GM19023 (cell line): Measurements from ENCODE around the gene DNAI1.
"Not testable (repeated sequence)": the region's sequence is repeated elsewhere in the genome, so short reads cannot be mapped to it uniquely, and the experiment has no call there.

ENCODE experiments used
- ATAC-seq: cut with Tn5 transposase; IDR thresholded peaks from one replicate; pipeline ENCODE4 v1.9.1; 2021; ENCODE audit warnings: mild to moderate bottlenecking, moderate library complexity; ENCODE audit not compliant: unreplicated experiment

Gene DNAI1

DNA sequence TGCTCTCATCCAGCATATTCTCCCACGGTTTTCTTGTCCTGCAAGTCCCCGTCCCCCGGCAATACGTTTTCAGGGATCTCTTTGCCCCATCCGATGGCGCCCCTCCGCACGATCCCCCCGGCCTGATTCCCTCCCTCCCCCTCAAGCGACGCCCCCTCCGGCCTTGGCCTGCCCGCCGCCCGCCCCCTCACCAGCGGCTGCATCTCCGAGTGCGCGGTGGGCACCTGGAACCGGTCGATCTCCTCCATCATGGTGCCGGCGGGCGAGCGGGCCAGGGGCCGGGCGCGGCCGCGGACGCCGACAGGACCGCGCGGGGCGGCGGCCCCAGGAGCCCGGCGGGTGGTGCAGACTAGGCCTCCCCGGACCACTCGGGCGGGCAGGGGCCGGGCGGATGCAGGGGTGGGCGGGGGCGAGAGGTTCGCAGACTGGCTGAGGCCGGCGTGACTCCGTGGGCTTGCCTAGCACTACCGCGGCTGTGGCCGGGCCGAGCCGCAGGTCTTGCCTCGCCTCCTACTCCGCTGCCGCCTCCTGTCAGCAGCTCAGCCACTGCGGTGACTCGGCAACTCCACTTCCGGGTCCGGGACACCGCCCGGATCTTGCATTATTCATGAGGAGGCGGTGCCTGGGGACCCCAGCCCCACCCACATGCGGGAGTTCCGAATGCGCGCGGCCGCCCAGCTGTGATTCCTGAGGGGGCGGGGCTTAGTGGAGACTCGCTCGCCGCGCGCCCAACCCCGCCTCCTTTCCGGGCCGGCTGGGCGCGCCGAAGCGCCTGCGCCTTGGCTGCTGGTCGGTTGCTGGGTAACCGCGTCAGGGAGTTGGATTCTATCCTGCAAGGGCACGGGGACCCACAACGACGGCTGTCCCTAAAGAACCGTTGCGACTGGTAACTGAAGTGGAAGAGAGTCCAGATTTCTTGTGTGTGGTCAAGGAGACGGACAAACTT lies at the start of gene DNAI1, which contains the start of gene FAM219A:
Gene DNAI1, plus strand, starts transcription at position 793 of the 946 bp plus-strand sequence. CDS start 201 bp downstream, outside the sequence.
Gene FAM219A, minus strand, starts transcription at position 558 of the 946 bp plus-strand sequence. Its CDS starts 307 bp downstream, at position 251.
- peak; percentile 97 for ATAC-seq

DNA sequence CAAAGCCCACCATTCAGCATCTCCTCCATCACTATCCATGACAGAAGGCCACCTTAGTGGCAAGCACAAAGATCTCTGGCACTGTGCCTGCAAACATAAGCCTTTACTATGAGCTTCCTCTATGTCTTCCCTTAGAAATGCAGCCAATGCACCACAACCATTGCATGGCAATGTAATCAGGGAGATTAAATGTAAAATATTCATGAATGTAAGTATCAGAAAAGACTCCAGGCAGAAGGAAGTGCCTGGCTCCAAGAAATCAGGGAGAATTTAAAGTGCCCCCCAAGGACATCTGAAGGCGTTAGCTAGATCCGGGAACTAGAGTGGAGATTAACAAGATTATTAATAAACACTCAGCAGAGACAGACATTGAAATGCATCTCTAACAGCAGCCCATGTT lies 49.5 kb upstream of the DNAI1 start:
- no peak for ATAC-seq

- ATAC-seq: no peak
Measured at GRCh38 chr9:34412336-34412735, 46.3 kb upstream of the DNAI1 start.

GRCh38 chr9:34413231-34413852 lies 45.3 kb upstream of the DNAI1 start:
- ATAC-seq: no peak

GRCh38 chr9:34417734-34418133 lies 40.9 kb upstream of the DNAI1 start:
- ATAC-seq: no peak

GRCh38 chr9:34419716-34420504 lies 38.7 kb upstream of the DNAI1 start:
- no peak for ATAC-seq

GRCh38 chr9:34426347-34427074 lies 32.1 kb upstream of the DNAI1 start:
- no peak for ATAC-seq

- ATAC-seq: no peak
Measured at GRCh38 chr9:34428325-34428958, 30.2 kb upstream of the DNAI1 start.

DNA sequence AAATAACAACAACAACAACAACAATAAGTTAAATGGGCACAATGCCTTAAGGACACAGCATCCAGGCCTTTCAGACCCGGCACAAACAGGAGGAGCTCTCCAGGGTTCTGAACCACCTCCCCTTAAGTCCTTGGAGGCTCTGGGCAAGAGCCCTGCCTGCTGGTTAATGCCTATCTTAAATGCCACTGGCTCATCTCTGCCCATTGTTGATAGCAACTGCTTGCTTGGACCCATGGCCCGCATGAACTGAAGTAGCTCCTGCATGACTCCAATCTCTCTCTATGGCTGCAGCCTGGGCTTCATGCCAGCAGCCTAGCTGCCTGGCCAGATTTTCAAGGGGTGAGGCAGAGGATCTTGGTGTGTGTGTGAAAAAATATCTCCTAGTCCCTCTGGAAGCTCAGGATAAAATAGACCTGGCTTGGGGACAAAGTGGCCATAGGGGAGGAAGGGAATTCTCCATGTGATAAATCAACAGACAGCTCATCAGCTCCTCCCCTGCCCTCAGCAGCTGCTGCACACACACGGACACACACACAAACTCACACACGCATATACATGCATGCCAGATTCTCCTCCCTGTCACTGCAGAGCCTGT lies 27.7 kb upstream of the DNAI1 start:
- ATAC-seq: no peak

DNA sequence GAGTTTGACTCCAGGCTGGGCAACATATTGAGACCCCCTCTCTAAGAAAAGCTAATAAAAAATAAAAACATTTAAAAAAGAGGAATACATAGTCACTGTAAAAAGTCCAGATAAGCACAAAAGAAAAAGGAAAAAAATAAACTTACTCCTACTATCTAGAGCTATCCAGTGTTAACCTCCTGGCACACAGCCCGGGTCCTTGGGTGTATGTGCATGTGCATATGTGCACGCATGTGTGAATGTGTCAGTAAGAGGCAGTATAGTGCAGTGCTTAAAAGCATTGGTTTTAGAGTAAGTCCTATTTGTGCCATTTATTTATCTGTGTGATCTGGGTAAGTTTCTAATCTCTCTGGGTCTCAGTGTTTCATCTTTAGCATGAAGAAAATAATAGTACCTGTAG lies 26.9 kb upstream of the DNAI1 start:
- ATAC-seq: no peak

DNA sequence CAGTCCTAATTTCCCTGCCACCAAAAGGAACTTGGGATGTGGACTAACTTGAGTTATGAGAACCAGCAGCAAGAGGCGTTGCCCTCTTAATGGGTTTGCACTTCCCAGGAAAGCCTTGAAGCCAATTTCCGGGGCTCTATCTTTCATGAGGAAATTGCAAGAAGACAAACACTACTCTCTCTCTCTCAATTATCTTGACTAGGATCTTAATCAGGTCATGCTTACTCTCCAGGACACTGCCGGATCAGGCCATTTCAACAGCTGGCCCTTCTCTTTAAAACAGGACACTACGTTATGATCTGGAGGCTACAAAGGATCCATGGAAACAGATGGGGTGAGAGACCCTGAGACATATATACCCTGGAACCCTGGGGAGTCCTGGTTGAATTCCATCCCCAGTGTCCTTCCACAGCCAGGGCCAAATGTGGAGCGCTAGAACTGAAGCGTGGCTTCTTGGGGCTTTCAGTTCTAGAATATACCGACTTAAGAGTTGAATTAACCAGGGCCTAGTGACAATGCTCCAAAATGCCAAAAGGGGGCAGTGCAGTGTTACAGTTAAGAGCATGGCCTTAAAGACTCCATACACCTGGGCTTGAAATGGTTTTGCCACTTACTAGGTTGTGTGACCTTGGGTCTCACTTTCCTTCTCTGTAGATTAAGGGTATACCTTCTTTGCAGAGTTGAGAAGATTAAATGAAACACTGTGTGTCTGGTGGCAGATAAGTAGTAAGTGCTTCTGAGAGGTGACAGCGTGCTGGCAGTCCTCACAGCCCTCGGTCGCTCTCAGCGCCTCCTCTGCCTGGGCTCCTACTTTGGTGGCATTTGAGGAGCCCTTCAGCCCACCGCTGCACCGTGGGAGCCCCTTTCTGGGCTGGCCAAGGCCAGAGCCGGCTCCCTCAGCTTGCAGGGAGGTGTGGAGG lies 21.3 kb upstream of the DNAI1 start:
- peak; percentile 54 for ATAC-seq

DNA sequence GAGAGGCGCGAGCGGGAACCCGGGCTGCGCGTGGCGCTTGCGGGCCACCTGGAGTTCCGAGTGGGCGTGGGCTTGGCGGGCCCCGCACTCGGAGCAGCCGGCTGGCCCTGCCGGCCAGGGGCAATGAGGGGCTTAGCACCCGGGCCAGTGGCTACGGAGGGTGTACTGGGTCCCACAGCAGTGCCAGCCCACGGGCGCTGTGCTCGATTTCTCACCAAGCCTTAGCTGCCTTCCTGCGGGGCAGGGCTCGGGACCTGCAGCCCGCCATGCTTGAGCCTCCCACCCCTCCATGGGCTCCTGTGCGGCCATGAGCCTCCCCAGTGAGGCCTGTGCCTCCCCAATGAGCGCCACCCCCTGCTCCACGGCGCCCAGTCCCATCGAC lies 20.7 kb upstream of the DNAI1 start:
- not testable (repeated sequence) for ATAC-seq

DNA sequence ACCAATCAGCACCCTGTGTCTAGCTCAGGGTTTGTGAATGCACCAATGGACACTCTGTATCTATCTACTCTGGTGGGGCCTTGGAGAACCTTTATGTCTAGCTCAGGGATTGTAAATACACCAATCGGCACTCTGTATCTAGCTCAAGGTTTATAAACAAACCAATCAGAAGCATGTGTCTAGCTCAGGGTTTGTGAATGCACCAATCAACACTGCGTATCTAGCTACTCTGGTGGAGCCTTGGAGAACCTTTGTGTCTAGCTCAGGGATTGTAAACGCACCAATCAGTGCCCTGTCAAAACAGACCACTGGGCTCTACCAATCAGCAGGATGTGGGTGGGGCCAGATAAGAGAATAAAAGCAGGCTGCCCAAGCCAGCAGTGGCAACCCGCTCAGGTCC lies 20.1 kb upstream of the DNAI1 start:
- ATAC-seq: not testable (repeated sequence)

- ATAC-seq: no peak
Measured at GRCh38 chr9:34440017-34440416, 18.6 kb upstream of the DNAI1 start.

DNA sequence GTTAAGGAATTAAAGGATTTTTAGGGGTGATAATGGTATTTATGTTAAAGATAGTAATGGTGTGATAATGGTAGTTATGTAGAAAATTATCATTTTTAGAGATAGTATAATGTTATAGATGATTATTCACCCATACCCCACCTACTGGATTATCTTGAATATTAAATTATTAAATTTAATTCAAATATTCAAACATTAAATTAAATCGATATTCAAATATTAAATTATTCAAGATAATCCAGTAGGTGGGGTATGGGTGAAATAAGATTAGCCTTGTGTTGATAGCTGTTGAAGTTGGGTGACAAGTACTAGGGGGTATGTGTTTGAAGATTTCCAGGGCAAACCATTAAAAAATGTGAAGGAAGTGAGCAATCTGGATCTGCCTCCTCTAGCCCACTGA lies 15.8 kb upstream of the DNAI1 start:
- ATAC-seq: no peak

GRCh38 chr9:34443533-34443932 lies 15.1 kb upstream of the DNAI1 start:
- no peak for ATAC-seq

DNA sequence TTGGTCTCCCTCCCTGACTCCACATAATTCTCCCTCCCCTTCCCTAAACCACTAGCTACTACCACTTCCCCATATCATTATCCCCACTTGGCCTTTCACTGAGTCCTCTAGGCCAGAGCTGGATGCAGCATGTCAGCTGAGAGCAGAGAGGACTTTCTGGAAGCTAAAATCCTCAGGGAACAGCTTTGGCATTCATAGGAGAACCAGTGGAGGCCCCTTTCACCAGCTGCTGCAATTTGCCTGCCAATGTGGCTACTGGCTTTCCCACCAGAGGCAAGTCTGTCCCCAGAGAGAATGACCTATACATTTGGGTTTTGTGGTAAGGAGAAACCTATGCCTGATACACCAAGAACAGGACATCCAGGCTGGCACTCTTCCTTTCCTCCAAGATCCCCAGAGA lies 14.6 kb upstream of the DNAI1 start:
- no peak for ATAC-seq

- no peak for ATAC-seq
Measured at GRCh38 chr9:34446468-34446891, 12.1 kb upstream of the DNAI1 start.

DNA sequence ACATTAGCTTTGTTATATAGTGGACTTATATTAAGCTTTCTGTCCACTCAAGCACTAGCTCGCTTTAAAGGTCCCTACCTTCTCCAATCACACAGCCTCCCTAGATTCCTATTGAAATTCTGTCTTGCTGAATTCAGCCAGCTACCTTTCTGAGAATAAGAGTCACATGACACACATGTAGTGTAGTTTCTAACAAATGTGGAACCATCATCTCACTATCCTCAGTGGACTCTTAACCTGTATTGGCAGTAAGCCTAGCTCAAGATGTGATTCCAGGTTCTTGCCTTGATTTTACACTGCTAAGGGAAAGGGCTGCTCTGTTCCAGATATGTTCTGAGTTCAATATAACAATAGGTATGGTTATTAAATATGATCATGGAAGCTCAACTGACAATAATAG lies 11.7 kb upstream of the DNAI1 start:
- no peak for ATAC-seq
